GM12801 (cell line): Measurements from ENCODE around the gene CMC2.

ENCODE experiments used
- CTCF ChIP-seq: IDR thresholded peaks from one replicate; pipeline ENCODE4 v1.5.1; 2011; ENCODE audit warnings: control low read depth; ENCODE audit not compliant: insufficient read length; ENCODE audit errors: extremely low read depth

CMC2 gene

GRCh38 chr16:80971819-80972218, 34.9 kb downstream of the CMC2 start:
- TF ChIP-seq CTCF, result no peak

- TF ChIP-seq CTCF, result no peak
Measured at GRCh38 chr16:80969114-80969484, 37.6 kb downstream of the CMC2 start.

- no peak for TF ChIP-seq CTCF
Measured at GRCh38 chr16:80968386-80969113, 38.1 kb downstream of the CMC2 start.

- no peak for TF ChIP-seq CTCF
Measured at GRCh38 chr16:80966617-80967016, 40.1 kb downstream of the CMC2 start.

- no peak for TF ChIP-seq CTCF
Measured at GRCh38 chr16:80964351-80964750, 42.3 kb downstream of the CMC2 start.

- no peak for TF ChIP-seq CTCF
Measured at GRCh38 chr16:80962879-80963278, 43.8 kb downstream of the CMC2 start.

- TF ChIP-seq CTCF, result no peak
Measured at GRCh38 chr16:80958284-80958683, 48.4 kb downstream of the CMC2 start.
